HepG2 (cell line): ENCODE results near the gene ARHGEF16. TPM values are rescaled to one million over a fixed set of nuclear protein-coding genes. Genes with fewer than 3 reads are reported as not detected.

Source experiments
- CCAR2 ChIP-seq: fragments of 200-400 bp; formaldehyde crosslinking; optimal IDR thresholded peaks from 2 replicates; pipeline ENCODE3; 2018; ENCODE audit warnings: low read depth, mild to moderate bottlenecking, low read length, moderate library complexity
- FOXK1 ChIP-seq: sonication (generic); formaldehyde crosslinking; IDR thresholded peaks from 2 replicates; pipeline ENCODE4 v1.4.0; 2020; ENCODE audit warnings: low read depth, missing genetic modification reagents, borderline replicate concordance
- KAT2B ChIP-seq: fragments of 150-350 bp; IDR thresholded peaks from 2 replicates; pipeline ENCODE4 v1.6.1; 2014; ENCODE audit warnings: low read depth, low read length, borderline replicate concordance
- MEF2D ChIP-seq: sonication (generic); formaldehyde crosslinking; IDR thresholded peaks from 2 replicates; pipeline ENCODE4 v1.5.1; 2020; ENCODE audit warnings: mild to moderate bottlenecking, missing genetic modification reagents
- MIER2 ChIP-seq: IDR thresholded peaks from 2 replicates; pipeline ENCODE4 v1.6.1; 2016; ENCODE audit warnings: missing biosample characterization, missing genetic modification reagents
- MTF1 ChIP-seq: sonication (generic); formaldehyde crosslinking; IDR thresholded peaks from 2 replicates; pipeline ENCODE4 v1.5.0; 2020; ENCODE audit warnings: missing genetic modification reagents
- NR1H2 ChIP-seq: sonication (generic); formaldehyde crosslinking; IDR thresholded peaks from 2 replicates; pipeline ENCODE4 v1.8.1; 2022; ENCODE audit warnings: low read depth, missing genetic modification reagents, borderline replicate concordance
- PHB2 ChIP-seq: fragments of 450-650 bp; IDR thresholded peaks from 2 replicates; pipeline ENCODE4 v1.6.1; 2018; ENCODE audit not compliant: partially characterized antibody
- RBM22 ChIP-seq: fragments of 200-400 bp; formaldehyde crosslinking; optimal IDR thresholded peaks from 2 replicates; pipeline ENCODE3; 2017; ENCODE audit warnings: mild to moderate bottlenecking, low read length, moderate library complexity
- RFX5 ChIP-seq: IDR thresholded peaks from 2 replicates; pipeline ENCODE4 v1.6.1; 2011; ENCODE audit warnings: low read depth, low read length, improper control_type of control experiment
- RNF2 ChIP-seq: fragments of 450-650 bp; conservative IDR thresholded peaks from 2 replicates; pipeline ENCODE4 v1.6.1; 2016; ENCODE audit warnings: low read depth
- SMC3 ChIP-seq: IDR thresholded peaks from 2 replicates; pipeline ENCODE4 v1.6.1; 2011; ENCODE audit warnings: low read length, improper control_type of control experiment
- TBX2 ChIP-seq: sonication (generic); formaldehyde crosslinking; IDR thresholded peaks from 2 replicates; pipeline ENCODE4 v1.5.0; 2020; ENCODE audit warnings: missing genetic modification reagents, mild to moderate bottlenecking, borderline replicate concordance
- TOPORS ChIP-seq: sonication (generic); formaldehyde crosslinking; IDR thresholded peaks from 2 replicates; pipeline ENCODE4 v1.8.0; 2023; ENCODE audit warnings: mild to moderate bottlenecking, missing genetic modification reagents
- TRIM24 ChIP-seq: sonication (generic); formaldehyde crosslinking; IDR thresholded peaks from 2 replicates; pipeline ENCODE4 v1.8.0; 2022; ENCODE audit warnings: mild to moderate bottlenecking, missing genetic modification reagents
- YEATS2 ChIP-seq: sonication (generic); formaldehyde crosslinking; IDR thresholded peaks from 2 replicates; pipeline ENCODE4 v1.4.0; 2020; ENCODE audit warnings: missing genetic modification reagents, borderline replicate concordance
- ZFX ChIP-seq: sonication (generic); formaldehyde crosslinking; IDR thresholded peaks from 2 replicates; pipeline ENCODE4 v1.4.0; 2020; ENCODE audit warnings: mild to moderate bottlenecking, low read depth, missing genetic modification reagents, moderate library complexity
- ZNF17 ChIP-seq: sonication (generic); formaldehyde crosslinking; IDR thresholded peaks from 2 replicates; pipeline ENCODE4 v1.5.0; 2020; ENCODE audit warnings: mild to moderate bottlenecking, missing genetic modification reagents
- ZNF333 ChIP-seq: sonication (generic); formaldehyde crosslinking; IDR thresholded peaks from 2 replicates; pipeline ENCODE4 v1.4.0; 2020; ENCODE audit warnings: mild to moderate bottlenecking, missing genetic modification reagents, borderline replicate concordance
- ZNF556 ChIP-seq: sonication (generic); formaldehyde crosslinking; IDR thresholded peaks from 2 replicates; pipeline ENCODE4 v1.4.0; 2020; ENCODE audit warnings: mild to moderate bottlenecking, missing genetic modification reagents, borderline replicate concordance
- ZNF788 ChIP-seq: sonication (generic); formaldehyde crosslinking; IDR thresholded peaks from 2 replicates; pipeline ENCODE4 v1.5.0; 2020; ENCODE audit warnings: mild to moderate bottlenecking, missing genetic modification reagents, borderline replicate concordance
- ZNF816 ChIP-seq: sonication (generic); formaldehyde crosslinking; IDR thresholded peaks from 2 replicates; pipeline ENCODE4 v1.8.0; 2022; ENCODE audit warnings: missing genetic modification reagents, mild to moderate bottlenecking, borderline replicate concordance
- ZNF83 ChIP-seq: sonication (generic); formaldehyde crosslinking; IDR thresholded peaks from 2 replicates; pipeline ENCODE4 v1.4.0; 2020; ENCODE audit warnings: missing genetic modification reagents, mild to moderate bottlenecking, borderline replicate concordance
- polyA plus RNA-seq, 8 experiments: library from polyadenylated mRNA; depleted of rRNA in 3 of 8; stranded (reverse) in 7 of 8; unstranded in 1 of 8; fragments of >200 nt; fragmentation: Illumina TruSeq in 4 of 8; extraction: Trizol in 4 of 8; gene quantifications; 2 replicates each; pipeline versions ENCODE4 v1.2.1 to v1.2.3, GENCODE V29; 2011 to 2016; ENCODE audit warnings: low read depth in 4 of 8, missing spikeins in 1 of 8, mixed read lengths in 1 of 8; ENCODE audit not compliant: insufficient read depth in 1 of 8
- total RNA-seq, 5 experiments: library from RNA; depleted of rRNA; stranded (reverse); fragments of >200 nt; fragmentation: Illumina TruSeq; extraction: Trizol; gene quantifications; 2 replicates each; pipeline ENCODE4 v1.2.3, GENCODE V29; 2016; ENCODE audit warnings: low read depth in 1 of 5
- TF ChIP-seq, protein P1 (sequence below): sonication (generic); formaldehyde crosslinking; IDR thresholded peaks from 2 replicates; pipeline ENCODE4 v1.4.0; 2020; ENCODE audit warnings: mild to moderate bottlenecking, missing genetic modification reagents
- TF ChIP-seq, protein P2 (sequence below): sonication (generic); formaldehyde crosslinking; IDR thresholded peaks from 2 replicates; pipeline ENCODE4 v1.9.0; 2021; ENCODE audit warnings: missing genetic modification reagents, borderline replicate concordance
- TF ChIP-seq, protein P3 (sequence below): sonication (generic); formaldehyde crosslinking; IDR thresholded peaks from 2 replicates; pipeline ENCODE4 v1.4.0; 2020; ENCODE audit warnings: low read depth, mild to moderate bottlenecking, missing genetic modification reagents

The ARHGEF16 gene
- total and polyA plus RNA-seq, 2 of the 13 experiments (the other 11 are each of a cell fraction or from before 2014, with no cell fraction given): 20.3 to 39.9 TPM

DNA sequence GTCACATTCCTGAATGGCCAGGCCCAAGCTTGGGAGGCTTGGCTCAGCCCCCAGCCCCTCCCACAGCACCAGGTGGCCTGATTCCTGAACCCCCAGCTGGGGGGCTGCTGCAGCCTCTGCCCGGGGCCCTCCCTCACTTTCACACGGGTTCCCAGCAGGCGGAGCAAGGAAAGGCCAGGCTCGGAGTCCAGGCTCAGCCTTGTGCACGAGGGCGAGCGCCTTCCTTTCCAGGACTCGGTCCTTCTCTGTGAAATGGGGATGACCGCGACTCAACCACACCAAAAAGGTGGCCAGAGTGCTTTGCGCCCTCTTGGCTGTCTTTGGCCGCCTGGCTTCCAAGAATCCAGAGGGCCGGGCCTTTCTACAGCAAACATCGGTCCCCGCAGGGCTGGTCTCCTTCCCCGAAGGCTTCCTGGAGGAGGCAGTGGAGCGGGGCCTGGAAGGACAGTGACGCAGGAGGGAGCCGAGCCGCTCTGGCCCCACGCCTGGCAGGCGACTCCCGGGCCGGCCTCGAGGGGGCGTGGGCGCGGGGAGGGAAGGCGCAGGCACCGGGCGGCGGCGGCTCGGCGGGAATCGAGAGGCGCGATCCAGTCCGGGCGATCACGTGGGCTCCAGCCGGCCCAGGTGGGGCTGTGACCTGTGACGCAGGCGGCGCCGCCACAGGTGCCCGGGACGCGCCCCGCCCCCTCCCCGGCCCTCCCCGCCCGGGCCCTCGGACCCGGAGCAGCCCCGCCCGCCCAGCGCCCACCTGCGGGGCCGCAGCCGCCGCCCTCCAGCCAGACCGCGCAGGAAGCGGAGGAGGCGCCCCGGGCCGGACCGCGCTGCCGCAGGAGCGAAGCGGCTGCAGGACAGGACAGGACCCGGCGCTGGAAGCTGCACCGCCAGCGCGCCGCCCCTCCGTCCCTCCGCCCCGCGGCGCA lies at the start of gene ARHGEF16 (continued):
- TF ChIP-seq ZFX: peak; percentile 29
- TF ChIP-seq RBM22: no peak
- TF ChIP-seq, protein P1, sequence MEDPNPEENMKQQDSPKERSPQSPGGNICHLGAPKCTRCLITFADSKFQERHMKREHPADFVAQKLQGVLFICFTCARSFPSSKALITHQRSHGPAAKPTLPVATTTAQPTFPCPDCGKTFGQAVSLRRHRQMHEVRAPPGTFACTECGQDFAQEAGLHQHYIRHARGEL (CRISPR knock-in tag): no peak
- TF ChIP-seq FOXK1 (CRISPR knock-in tag): no peak
- TF ChIP-seq MEF2D (CRISPR knock-in tag): no peak
- no peak for TF ChIP-seq KAT2B
- TF ChIP-seq PHB2: no peak
- TF ChIP-seq CCAR2: no peak
- peak; percentile 76; the same call in 1 of the 2 replicates for TF ChIP-seq RNF2
- no peak for TF ChIP-seq MIER2
- no peak for TF ChIP-seq MTF1 (CRISPR knock-in tag)
- TF ChIP-seq ZNF788: 0 out of 2 replicates have a peak, but pooled peaks have one; percentile 25
- TF ChIP-seq NR1H2 (CRISPR knock-in tag): no peak
- TF ChIP-seq ZNF816 (CRISPR knock-in tag): peak; percentile 54; the same call in 1 of the 2 replicates
- TF ChIP-seq SMC3: peak; percentile 15; the same call in 1 of the 2 replicates
- TF ChIP-seq, protein P2, sequence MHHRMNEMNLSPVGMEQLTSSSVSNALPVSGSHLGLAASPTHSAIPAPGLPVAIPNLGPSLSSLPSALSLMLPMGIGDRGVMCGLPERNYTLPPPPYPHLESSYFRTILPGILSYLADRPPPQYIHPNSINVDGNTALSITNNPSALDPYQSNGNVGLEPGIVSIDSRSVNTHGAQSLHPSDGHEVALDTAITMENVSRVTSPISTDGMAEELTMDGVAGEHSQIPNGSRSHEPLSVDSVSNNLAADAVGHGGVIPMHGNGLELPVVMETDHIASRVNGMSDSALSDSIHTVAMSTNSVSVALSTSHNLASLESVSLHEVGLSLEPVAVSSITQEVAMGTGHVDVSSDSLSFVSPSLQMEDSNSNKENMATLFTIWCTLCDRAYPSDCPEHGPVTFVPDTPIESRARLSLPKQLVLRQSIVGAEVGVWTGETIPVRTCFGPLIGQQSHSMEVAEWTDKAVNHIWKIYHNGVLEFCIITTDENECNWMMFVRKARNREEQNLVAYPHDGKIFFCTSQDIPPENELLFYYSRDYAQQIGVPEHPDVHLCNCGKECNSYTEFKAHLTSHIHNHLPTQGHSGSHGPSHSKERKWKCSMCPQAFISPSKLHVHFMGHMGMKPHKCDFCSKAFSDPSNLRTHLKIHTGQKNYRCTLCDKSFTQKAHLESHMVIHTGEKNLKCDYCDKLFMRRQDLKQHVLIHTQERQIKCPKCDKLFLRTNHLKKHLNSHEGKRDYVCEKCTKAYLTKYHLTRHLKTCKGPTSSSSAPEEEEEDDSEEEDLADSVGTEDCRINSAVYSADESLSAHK (CRISPR knock-in tag): no peak
- TF ChIP-seq ZNF333: no peak
- TF ChIP-seq ZNF17 (CRISPR knock-in tag): no peak
- no peak for TF ChIP-seq YEATS2 (CRISPR knock-in tag)
- TF ChIP-seq TOPORS (CRISPR knock-in tag): no peak
- no peak; the same call in 1 of the 2 replicates for TF ChIP-seq TBX2 (CRISPR knock-in tag)
- TF ChIP-seq, protein P3, sequence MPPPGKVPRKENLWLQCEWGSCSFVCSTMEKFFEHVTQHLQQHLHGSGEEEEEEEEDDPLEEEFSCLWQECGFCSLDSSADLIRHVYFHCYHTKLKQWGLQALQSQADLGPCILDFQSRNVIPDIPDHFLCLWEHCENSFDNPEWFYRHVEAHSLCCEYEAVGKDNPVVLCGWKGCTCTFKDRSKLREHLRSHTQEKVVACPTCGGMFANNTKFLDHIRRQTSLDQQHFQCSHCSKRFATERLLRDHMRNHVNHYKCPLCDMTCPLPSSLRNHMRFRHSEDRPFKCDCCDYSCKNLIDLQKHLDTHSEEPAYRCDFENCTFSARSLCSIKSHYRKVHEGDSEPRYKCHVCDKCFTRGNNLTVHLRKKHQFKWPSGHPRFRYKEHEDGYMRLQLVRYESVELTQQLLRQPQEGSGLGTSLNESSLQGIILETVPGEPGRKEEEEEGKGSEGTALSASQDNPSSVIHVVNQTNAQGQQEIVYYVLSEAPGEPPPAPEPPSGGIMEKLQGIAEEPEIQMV (CRISPR knock-in tag): peak; percentile 69; the same call in 1 of the 2 replicates
- no peak for TF ChIP-seq RFX5
- TF ChIP-seq ZNF556 (CRISPR knock-in tag): no peak
- no peak for TF ChIP-seq TRIM24 (CRISPR knock-in tag)
- peak; percentile 68; the same call in 1 of the 2 replicates for TF ChIP-seq ZNF83
